ENCODE data around the gene PTPRG.

DNA sequence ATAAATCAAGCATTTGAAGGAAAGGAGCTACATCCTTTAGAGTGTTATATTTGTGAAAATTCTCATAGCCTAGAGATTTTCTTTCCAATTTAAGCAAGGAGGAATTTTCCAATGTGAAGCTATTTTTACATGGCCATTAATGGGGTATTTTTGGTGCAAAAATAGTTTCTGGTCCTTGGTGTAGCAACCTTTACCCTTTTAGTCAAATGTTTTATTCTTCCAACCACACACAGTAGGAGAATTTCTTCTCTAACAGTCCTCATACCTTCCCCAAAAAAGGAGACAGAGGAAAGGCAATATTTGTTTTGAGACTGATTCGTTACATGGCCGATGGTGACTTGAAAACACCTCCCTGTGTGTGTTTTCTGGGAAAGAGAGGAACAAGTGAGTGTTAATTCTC, 261.2 kb downstream of the PTPRG start:
- TF ChIP-seq POLR2A (IDR thresholded peaks at IDR 0.05; ENCODE audit: low read depth, low read length) (no peak), POLR2AphosphoS5 (IDR thresholded peaks at IDR 0.05; ENCODE audit: low read depth, low read length) (no peak)
